GM18517 (cell line): ENCODE data around the gene PRICKLE1.

Experiments
- ATAC-seq: cut with Tn5 transposase; IDR thresholded peaks from one replicate; pipeline ENCODE4 v1.9.1; 2021; ENCODE audit warnings: mild to moderate bottlenecking, moderate library complexity; ENCODE audit not compliant: unreplicated experiment

PRICKLE1 gene

DNA sequence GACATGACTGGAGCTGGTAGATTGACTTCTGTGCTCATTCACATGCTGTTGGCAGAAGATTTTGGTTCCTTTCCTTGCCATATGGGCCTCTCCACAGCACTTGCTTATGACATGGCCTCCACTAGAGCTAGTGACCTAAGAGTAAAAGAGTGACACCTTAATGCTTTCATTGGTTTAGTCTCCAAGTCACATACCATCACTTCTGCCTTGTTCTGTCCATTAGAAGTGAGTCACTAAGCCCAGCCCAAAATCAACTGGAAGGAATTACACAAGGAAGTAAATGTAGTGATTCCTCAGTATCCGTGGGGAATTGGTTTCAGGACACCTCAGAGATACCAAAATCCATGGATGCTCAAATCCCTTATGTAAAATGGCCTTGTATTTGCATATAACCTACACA, 182.2 kb downstream of the PRICKLE1 start:
- no peak for ATAC-seq
